Right atrium auricular region (tissue), 2 donors: ENCODE data around the gene NRSN2. TPM values are rescaled to one million over a fixed set of nuclear protein-coding genes. Genes with fewer than 3 reads are reported as not detected.

ENCODE experiments used
- DNase-seq: peaks from one replicate; pipeline ENCODE4 v3.0.0-alpha.2; 2019; ENCODE audit warnings: low spot score
- H3K27ac ChIP-seq, 2 donors: fragments of 200-600 bp; sonication (generic); 1 replicate in 1 of 2; 2 replicates in 1 of 2; pipeline ENCODE4 v1.5.1; 2016 to 2019
- H3K27me3 ChIP-seq, 2 donors: fragments of 200-600 bp; sonication (generic); one replicate each; pipeline versions ENCODE4 v1.5.1 to v1.6.0; 2017 to 2019
- H3K36me3 ChIP-seq: fragments of 200-600 bp; sonication (generic); one replicate; pipeline ENCODE4 v1.5.1; 2016
- H3K4me1 ChIP-seq, 2 donors: fragments of 200-600 bp; sonication (generic); one replicate each; pipeline versions ENCODE4 v1.5.1 to v1.6.0; 2017 to 2019
- H3K4me3 ChIP-seq, 2 donors: fragments of 200-600 bp; sonication (generic); 1 replicate in 1 of 2; 2 replicates in 1 of 2; pipeline ENCODE4 v1.5.1; 2017 to 2019; ENCODE audit warnings: mild to moderate bottlenecking in 1 of 2, moderate library complexity in 1 of 2
- H3K9me3 ChIP-seq, 2 donors: fragments of 200-600 bp; sonication (generic); one replicate each; pipeline ENCODE4 v1.5.1; 2019
- CTCF ChIP-seq, 2 donors: fragments of 200-600 bp; sonication (generic); IDR thresholded peaks; one replicate each; pipeline ENCODE4 v1.5.1; 2019; ENCODE audit warnings: antibody characterized with exemption in 2 of 2
- total RNA-seq, 2 donors: library from RNA; depleted of rRNA; stranded (reverse); fragments of >200 nt; gene quantifications; one replicate each; pipeline ENCODE4 v1.1.0, GENCODE V29; 2016

NRSN2 gene
- total RNA-seq, 2 donors from 2014 or later, result 30.6 to 30.7 TPM

DNA sequence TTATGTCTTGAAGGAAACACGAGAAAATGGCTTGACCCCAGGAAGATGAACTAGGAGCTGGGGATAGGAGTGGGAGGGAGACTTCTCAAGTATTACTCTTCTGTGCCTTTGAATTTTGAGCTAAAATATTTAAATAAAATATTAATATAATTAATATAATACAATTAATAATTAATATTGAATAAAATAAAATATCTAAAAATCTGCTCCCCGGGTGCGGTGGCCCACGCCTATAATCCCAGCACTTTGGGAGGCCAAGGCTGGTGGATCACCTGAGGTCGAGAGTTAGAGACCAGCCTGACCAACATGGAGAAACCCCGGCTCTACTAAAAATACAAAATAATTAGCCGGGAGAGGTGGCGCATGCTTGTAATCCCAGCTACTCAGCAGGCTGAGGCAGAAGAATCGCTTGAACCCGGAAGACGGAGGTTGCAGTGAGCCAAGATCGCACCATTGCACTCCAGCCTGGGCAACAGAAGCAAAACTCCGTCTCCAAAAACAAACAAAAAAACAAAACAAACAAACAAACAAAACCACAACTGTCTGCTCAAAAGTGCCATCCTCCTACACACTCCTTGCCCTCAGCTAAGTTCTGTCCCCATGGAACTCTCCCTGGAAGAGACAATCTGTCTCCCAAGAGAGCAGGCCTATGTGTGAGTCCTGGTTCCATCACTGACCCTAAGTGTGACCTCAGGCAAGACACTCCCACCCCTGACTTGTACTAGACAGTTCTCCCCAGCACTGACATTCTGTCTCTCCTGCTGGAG lies 20.0 kb downstream of the NRSN2 start:
- Histone ChIP-seq H3K27me3 (no peaks in the 10 kb centered on the region), H3K9me3 (no peaks in the 10 kb centered on the region), H3K4me3 (no peak overlapping the region), H3K4me1 (peaks cover 0 to 11% of the 10 kb centered on the region in 2 donors), H3K27ac (no peak overlapping the region), H3K36me3 (no peaks in the 10 kb centered on the region)
- DNase-seq, result no peak
- TF ChIP-seq CTCF (IDR thresholded peaks at IDR 0.05), result no peak

DNA sequence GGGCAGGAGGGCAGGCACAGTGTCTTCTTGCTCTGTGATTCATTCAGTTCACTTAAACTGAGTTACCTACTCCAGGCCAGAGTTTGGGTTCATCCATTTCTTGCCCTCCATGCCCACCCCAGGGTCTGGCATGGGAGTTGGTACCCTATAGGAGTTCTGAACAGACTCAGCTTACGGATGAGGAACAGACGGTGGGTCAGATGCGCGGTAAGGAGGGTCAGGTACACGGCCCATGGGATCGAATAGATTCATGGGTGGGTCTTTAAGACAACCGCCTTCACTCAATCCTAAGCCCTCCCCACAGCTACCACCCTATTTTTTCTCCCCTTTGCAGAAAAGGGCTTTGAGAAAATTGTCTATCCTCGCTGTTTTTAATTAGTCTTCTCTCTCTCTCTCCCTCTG lies 20.6 kb downstream of the NRSN2 start:
- peaks cover 0 to 17% of the 10 kb centered on the region in 2 donors for H3K4me1 ChIP-seq
- H3K4me3 ChIP-seq, result no peak overlapping the region
- no peaks in the 10 kb centered on the region for H3K27me3 ChIP-seq
- no peak for DNase-seq
- no peaks in the 10 kb centered on the region for H3K9me3 ChIP-seq
- no peak for TF ChIP-seq CTCF (IDR thresholded peaks at IDR 0.05)
- no peak overlapping the region for H3K27ac ChIP-seq
- no peaks in the 10 kb centered on the region for H3K36me3 ChIP-seq

- Histone ChIP-seq H3K4me1 (peaks cover 0 to 15% of the 10 kb centered on the region in 2 donors), H3K9me3 (no peaks in the 10 kb centered on the region), H3K36me3 (no peaks in the 10 kb centered on the region), H3K27ac (no peak overlapping the region), H3K4me3 (no peak overlapping the region), H3K27me3 (no peaks in the 10 kb centered on the region)
- no peak for TF ChIP-seq CTCF (IDR thresholded peaks at IDR 0.05)
- no peak for DNase-seq
These were observed 22.0 kb downstream of the NRSN2 start for GRCh38 chr20:368915-369314.

- DNase-seq, result no peak
- Histone ChIP-seq H3K4me3 (no peak overlapping the region), H3K4me1 (peaks cover 0 to 15% of the 10 kb centered on the region in 2 donors), H3K27me3 (no peaks in the 10 kb centered on the region), H3K27ac (no peak overlapping the region), H3K9me3 (no peaks in the 10 kb centered on the region), H3K36me3 (no peaks in the 10 kb centered on the region)
- TF ChIP-seq CTCF (IDR thresholded peaks at IDR 0.05), result no peak
These were observed 23.3 kb downstream of the NRSN2 start for GRCh38 chr20:370151-370600.

DNA sequence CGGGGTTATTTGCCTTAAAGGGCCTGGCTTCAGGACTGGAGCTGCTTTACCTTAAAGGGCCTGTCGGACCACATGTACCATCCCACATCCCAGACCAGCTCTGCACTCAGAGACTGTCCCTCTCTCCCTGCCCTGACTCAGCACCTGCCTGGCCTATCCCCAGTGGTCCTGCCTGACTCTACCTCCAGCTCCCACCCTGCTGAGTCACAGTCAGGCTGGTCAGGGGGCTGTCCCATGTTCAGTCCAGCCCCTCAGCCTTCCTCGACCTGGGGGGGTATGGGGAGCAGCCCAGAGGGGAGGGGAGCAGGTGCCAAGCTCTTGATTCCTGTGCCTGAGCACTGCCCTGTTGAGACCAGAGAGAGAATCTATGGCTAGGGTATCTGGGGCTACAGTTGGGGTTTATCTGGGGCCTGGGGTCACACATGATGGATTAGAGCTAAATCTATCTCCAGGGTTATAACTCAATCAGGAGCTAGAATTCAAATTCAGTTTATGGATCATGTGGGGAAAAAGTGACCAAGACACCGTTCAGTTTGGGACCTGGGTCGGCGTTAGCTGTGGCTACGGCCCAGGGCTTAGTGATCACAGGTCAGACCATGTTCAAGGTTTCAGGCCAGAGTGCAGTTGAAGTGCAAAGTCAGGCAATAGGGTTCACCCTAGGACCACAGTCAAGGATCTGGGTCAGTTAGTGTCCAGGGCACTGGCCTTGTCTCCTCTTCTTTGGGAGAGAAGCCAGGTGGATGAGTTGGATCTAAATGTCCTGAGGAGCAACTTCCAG lies 24.3 kb downstream of the NRSN2 start:
- TF ChIP-seq CTCF (IDR thresholded peaks at IDR 0.05), result no peak
- Histone ChIP-seq H3K36me3 (no peaks in the 10 kb centered on the region), H3K27ac (peak overlapping the region in 1 of 2 donors; percentile 36), H3K27me3 (no peaks in the 10 kb centered on the region), H3K4me3 (no peak overlapping the region), H3K9me3 (no peaks in the 10 kb centered on the region), H3K4me1 (peaks cover 0 to 15% of the 10 kb centered on the region in 2 donors)
- DNase-seq, result no peak
